Thyroid gland (tissue), 4 donors: ENCODE results near the gene GRIN2C. TPM values are rescaled to one million over a fixed set of nuclear protein-coding genes. Genes with fewer than 3 reads are reported as not detected.

ENCODE experiments used
- DNase-seq, 2 donors: peaks; one replicate each; pipeline ENCODE4 v3.0.0-alpha.2; 2019
- H3K27ac ChIP-seq, 3 donors: fragments of 200-600 bp; sonication (generic); 1 replicate in 2 of 3; 2 replicates in 1 of 3; pipeline ENCODE4 v1.5.1; 2016 to 2019; ENCODE audit warnings: mild to moderate bottlenecking in 1 of 3, moderate library complexity in 1 of 3
- H3K27me3 ChIP-seq: fragments of 200-600 bp; sonication (generic); one replicate; pipeline ENCODE4 v1.5.1; 2019
- H3K36me3 ChIP-seq, 2 donors: fragments of 200-600 bp; sonication (generic); one replicate each; pipeline ENCODE4 v1.5.1; 2016 to 2019
- H3K4me1 ChIP-seq, 2 donors: fragments of 200-600 bp; sonication (generic); one replicate each; pipeline ENCODE4 v1.5.1; 2017 to 2019
- H3K4me3 ChIP-seq, 3 donors: fragments of 200-600 bp; sonication (generic); replicated peaks in 1 of 3; 1 replicate in 2 of 3; 2 replicates in 1 of 3; pipeline ENCODE4 v1.5.1; 2016; ENCODE audit warnings: mild to moderate bottlenecking in 1 of 3
- H3K9me3 ChIP-seq: fragments of 200-600 bp; sonication (generic); one replicate; pipeline ENCODE4 v1.5.1; 2017
- CTCF ChIP-seq, 6 experiments: fragments of 200-600 bp in 3 of 6; fragments of 450-650 bp in 3 of 6; sonication (generic) in 3 of 6; IDR thresholded peaks; one replicate each; pipeline ENCODE4 v1.5.1; 2016 to 2019; ENCODE audit warnings: antibody characterized with exemption in 6 of 6, mild to moderate bottlenecking in 2 of 6, inconsistent platforms in 1 of 6, moderate library complexity in 1 of 6
- POLR2A ChIP-seq, 2 donors: fragments of 450-650 bp; IDR thresholded peaks; one replicate each; pipeline ENCODE4 v1.6.1; 2017; ENCODE audit warnings: antibody characterized with exemption in 2 of 2, mild to moderate bottlenecking in 2 of 2, moderate library complexity in 1 of 2
- WGBS, 2 donors: methylation state at CpG; one replicate each; pipeline ENCODE4 v1.1.5; 2017; 5-methylcytosine and 5-hydroxymethylcytosine counted together
- intact Hi-C: fragments of 100-400 bp; cut with DNase I; formaldehyde crosslinking; loops from one replicate; pipeline ENCODE4 v1.15.1; 2023
- total RNA-seq, 4 donors: library from RNA; depleted of rRNA; stranded (reverse); fragments of >200 nt; gene quantifications; one replicate each; pipeline ENCODE4 v1.2.3, GENCODE V29; 2016

GRIN2C gene
- total RNA-seq, 4 donors from 2014 or later = 63.4 to 120 (median 94.0) TPM

GRCh38 chr17:74846621-74847020 is 13.1 kb downstream of the GRIN2C start:
- Histone ChIP-seq H3K4me1 (peaks cover 9 to 28% of the 10 kb centered on the region in 2 donors), H3K27me3 (no peaks in the 10 kb centered on the region)
- WGBS, 2 donors = 93 to 94% methylated on average over 11 to 16 of the region's 16 CpGs

GRCh38 chr17:74843352-74843627 is 16.4 kb downstream of the GRIN2C start:
- Histone ChIP-seq H3K4me1 (peaks cover 22 to 35% of the 10 kb centered on the region in 2 donors), H3K27me3 (no peaks in the 10 kb centered on the region), H3K9me3 (no peaks in the 10 kb centered on the region), H3K36me3 (peaks cover 0 to 4% of the 10 kb centered on the region in 2 donors), H3K4me3 (peak overlapping the region in 1 of 3 donors; percentile 36), H3K27ac (peak overlapping the region in 2 of 3 donors; percentile 45 to 82)
- DNase-seq = no peak
- intact Hi-C loops = no loop called here
- 53 to 64% methylated on average over 13 to 19 of the region's 26 CpGs for WGBS, 2 donors
- no peak for TF ChIP-seq POLR2A (IDR thresholded peaks at IDR 0.05)
- no peak for TF ChIP-seq CTCF (IDR thresholded peaks at IDR 0.05)

More at GRCh38 chr17:74846621-74847020, 13.1 kb downstream of the GRIN2C start:
- Histone ChIP-seq H3K36me3 (peaks cover 0 to 4% of the 10 kb centered on the region in 2 donors), H3K27ac (no peak overlapping the region), H3K9me3 (no peaks in the 10 kb centered on the region), H3K4me3 (no peak overlapping the region)
- intact Hi-C loops = no loop called here
- no peak for TF ChIP-seq POLR2A (IDR thresholded peaks at IDR 0.05)
- TF ChIP-seq CTCF (IDR thresholded peaks at IDR 0.05) = no peak
- DNase-seq = no peak

GRCh38 chr17:74842599-74843351 is 16.9 kb downstream of the GRIN2C start:
- peak; percentile 94 to 96 for DNase-seq
- no peaks in the 10 kb centered on the region for H3K27me3 ChIP-seq
- H3K4me3 ChIP-seq = peak overlapping the region in 1 of 3 donors; percentile 36
- TF ChIP-seq POLR2A (IDR thresholded peaks at IDR 0.05) (peak in 1 of 2 donors; percentile 42), CTCF (IDR thresholded peaks at IDR 0.05) (peak in 5 of 6 experiments; percentile 33 to 91 (median 69))
- H3K4me1 ChIP-seq = peaks cover 22 to 37% of the 10 kb centered on the region in 2 donors
- H3K27ac ChIP-seq = peak overlapping the region; percentile 78 to 92 (median 82)
- intact Hi-C loops = no loop called here
- WGBS, 2 donors = 3% methylated on average over 11 of the region's 88 CpGs; no CpG with 5 or more reads in 1 of the 2 donors
- H3K9me3 ChIP-seq = no peaks in the 10 kb centered on the region
- H3K36me3 ChIP-seq = peaks cover 0 to 4% of the 10 kb centered on the region in 2 donors

GRCh38 chr17:74842146-74842598 is 17.5 kb downstream of the GRIN2C start:
- H3K36me3 ChIP-seq = peaks cover 0 to 4% of the 10 kb centered on the region in 2 donors
- DNase-seq = peak; percentile 34 to 45
- H3K9me3 ChIP-seq = no peaks in the 10 kb centered on the region
- H3K27ac ChIP-seq = peak overlapping the region; percentile 78 to 92 (median 82)
- intact Hi-C loops = no loop called here
- no peaks in the 10 kb centered on the region for H3K27me3 ChIP-seq
- peak overlapping the region in 1 of 3 donors; percentile 36 for H3K4me3 ChIP-seq
- 75% methylated on average over 1 of the region's 8 CpGs; no CpG with 5 or more reads in 1 of the 2 donors for WGBS, 2 donors
- TF ChIP-seq POLR2A (IDR thresholded peaks at IDR 0.05) (no peak), CTCF (IDR thresholded peaks at IDR 0.05) (no peak)
- peaks cover 22 to 43% of the 10 kb centered on the region in 2 donors for H3K4me1 ChIP-seq
